Measurements from ENCODE around the gene ATG9B. TPM values are rescaled to one million over a fixed set of nuclear protein-coding genes. Genes with fewer than 3 reads are reported as not detected.

ATG9B gene
- total and polyA plus RNA-seq, 2 of the 13 experiments (the other 11 are each of a cell fraction or from before 2014, with no cell fraction given), result 0.24 TPM; not detected in 1

DNA sequence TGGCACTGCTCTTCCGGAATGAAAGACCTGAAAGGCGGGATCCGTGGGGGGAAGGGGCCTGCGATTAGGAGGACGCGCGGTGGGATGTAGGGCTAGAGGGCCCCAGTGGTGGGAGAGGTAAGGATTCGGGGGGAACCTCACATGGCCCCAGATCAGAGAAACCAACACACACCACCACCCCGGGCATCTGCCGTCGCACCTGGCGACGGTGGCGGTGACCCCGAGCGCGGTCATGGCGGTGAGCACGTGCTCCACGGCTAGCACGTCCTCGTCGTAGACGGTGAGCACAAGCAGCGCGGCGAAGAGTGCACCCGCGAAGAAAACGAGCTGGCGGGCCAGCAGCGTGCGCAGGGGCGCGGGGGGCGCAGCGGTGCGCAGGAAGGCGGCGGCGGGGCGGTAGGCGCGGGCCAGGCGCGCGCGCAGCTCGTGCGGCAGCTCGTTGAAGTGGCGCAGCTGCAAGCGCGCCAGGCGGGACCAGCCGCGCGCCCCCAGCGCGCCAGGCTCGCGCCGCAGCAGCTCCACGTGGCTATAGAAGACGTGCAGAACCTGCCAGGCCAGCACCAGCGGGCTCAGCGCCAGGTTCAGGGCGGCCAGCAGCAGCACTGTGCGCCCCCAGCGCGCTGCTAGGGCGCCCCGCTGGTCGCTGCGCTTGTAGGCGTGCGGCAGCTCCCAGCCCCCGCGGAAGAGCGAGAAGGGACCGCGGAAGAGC lies 5.7 kb downstream of the ATG9B start (continued):
- TF ChIP-seq, protein P1, sequence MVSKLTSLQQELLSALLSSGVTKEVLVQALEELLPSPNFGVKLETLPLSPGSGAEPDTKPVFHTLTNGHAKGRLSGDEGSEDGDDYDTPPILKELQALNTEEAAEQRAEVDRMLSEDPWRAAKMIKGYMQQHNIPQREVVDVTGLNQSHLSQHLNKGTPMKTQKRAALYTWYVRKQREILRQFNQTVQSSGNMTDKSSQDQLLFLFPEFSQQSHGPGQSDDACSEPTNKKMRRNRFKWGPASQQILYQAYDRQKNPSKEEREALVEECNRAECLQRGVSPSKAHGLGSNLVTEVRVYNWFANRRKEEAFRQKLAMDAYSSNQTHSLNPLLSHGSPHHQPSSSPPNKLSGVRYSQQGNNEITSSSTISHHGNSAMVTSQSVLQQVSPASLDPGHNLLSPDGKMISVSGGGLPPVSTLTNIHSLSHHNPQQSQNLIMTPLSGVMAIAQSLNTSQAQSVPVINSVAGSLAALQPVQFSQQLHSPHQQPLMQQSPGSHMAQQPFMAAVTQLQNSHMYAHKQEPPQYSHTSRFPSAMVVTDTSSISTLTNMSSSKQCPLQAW (CRISPR knock-in tag; IDR thresholded peaks at IDR 0.05), result 0 out of 2 replicates have a peak, but pooled peaks have one; percentile 12
- TF ChIP-seq, protein P2, sequence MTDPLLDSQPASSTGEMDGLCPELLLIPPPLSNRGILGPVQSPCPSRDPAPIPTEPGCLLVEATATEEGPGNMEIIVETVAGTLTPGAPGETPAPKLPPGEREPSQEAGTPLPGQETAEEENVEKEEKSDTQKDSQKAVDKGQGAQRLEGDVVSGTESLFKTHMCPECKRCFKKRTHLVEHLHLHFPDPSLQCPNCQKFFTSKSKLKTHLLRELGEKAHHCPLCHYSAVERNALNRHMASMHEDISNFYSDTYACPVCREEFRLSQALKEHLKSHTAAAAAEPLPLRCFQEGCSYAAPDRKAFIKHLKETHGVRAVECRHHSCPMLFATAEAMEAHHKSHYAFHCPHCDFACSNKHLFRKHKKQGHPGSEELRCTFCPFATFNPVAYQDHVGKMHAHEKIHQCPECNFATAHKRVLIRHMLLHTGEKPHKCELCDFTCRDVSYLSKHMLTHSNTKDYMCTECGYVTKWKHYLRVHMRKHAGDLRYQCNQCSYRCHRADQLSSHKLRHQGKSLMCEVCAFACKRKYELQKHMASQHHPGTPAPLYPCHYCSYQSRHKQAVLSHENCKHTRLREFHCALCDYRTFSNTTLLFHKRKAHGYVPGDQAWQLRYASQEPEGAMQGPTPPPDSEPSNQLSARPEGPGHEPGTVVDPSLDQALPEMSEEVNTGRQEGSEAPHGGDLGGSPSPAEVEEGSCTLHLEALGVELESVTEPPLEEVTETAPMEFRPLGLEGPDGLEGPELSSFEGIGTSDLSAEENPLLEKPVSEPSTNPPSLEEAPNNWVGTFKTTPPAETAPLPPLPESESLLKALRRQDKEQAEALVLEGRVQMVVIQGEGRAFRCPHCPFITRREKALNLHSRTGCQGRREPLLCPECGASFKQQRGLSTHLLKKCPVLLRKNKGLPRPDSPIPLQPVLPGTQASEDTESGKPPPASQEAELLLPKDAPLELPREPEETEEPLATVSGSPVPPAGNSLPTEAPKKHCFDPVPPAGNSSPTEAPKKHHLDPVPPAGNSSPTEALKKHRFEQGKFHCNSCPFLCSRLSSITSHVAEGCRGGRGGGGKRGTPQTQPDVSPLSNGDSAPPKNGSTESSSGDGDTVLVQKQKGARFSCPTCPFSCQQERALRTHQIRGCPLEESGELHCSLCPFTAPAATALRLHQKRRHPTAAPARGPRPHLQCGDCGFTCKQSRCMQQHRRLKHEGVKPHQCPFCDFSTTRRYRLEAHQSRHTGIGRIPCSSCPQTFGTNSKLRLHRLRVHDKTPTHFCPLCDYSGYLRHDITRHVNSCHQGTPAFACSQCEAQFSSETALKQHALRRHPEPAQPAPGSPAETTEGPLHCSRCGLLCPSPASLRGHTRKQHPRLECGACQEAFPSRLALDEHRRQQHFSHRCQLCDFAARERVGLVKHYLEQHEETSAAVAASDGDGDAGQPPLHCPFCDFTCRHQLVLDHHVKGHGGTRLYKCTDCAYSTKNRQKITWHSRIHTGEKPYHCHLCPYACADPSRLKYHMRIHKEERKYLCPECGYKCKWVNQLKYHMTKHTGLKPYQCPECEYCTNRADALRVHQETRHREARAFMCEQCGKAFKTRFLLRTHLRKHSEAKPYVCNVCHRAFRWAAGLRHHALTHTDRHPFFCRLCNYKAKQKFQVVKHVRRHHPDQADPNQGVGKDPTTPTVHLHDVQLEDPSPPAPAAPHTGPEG (CRISPR knock-in tag; IDR thresholded peaks at IDR 0.05), result no peak
- TF ChIP-seq HIVEP1 (CRISPR knock-in tag; IDR thresholded peaks at IDR 0.05), result 0 out of 2 replicates have a peak, but pooled peaks have one; percentile 9
- TF ChIP-seq, protein P3, sequence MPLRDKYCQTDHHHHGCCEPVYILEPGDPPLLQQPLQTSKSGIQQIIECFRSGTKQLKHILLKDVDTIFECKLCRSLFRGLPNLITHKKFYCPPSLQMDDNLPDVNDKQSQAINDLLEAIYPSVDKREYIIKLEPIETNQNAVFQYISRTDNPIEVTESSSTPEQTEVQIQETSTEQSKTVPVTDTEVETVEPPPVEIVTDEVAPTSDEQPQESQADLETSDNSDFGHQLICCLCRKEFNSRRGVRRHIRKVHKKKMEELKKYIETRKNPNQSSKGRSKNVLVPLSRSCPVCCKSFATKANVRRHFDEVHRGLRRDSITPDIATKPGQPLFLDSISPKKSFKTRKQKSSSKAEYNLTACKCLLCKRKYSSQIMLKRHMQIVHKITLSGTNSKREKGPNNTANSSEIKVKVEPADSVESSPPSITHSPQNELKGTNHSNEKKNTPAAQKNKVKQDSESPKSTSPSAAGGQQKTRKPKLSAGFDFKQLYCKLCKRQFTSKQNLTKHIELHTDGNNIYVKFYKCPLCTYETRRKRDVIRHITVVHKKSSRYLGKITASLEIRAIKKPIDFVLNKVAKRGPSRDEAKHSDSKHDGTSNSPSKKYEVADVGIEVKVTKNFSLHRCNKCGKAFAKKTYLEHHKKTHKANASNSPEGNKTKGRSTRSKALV (CRISPR knock-in tag; IDR thresholded peaks at IDR 0.05), result peak; percentile 76; the same call in 1 of the 2 replicates
- 0 out of 2 replicates have a peak, but pooled peaks have one; percentile 10 for TF ChIP-seq KDM5B (CRISPR knock-in tag; IDR thresholded peaks at IDR 0.05; ENCODE audit: borderline replicate concordance)
- TF ChIP-seq ZNF235 (CRISPR knock-in tag; IDR thresholded peaks at IDR 0.05; ENCODE audit: borderline replicate concordance), result 0 out of 2 replicates have a peak, but pooled peaks have one; percentile 3
- TF ChIP-seq, protein P4, sequence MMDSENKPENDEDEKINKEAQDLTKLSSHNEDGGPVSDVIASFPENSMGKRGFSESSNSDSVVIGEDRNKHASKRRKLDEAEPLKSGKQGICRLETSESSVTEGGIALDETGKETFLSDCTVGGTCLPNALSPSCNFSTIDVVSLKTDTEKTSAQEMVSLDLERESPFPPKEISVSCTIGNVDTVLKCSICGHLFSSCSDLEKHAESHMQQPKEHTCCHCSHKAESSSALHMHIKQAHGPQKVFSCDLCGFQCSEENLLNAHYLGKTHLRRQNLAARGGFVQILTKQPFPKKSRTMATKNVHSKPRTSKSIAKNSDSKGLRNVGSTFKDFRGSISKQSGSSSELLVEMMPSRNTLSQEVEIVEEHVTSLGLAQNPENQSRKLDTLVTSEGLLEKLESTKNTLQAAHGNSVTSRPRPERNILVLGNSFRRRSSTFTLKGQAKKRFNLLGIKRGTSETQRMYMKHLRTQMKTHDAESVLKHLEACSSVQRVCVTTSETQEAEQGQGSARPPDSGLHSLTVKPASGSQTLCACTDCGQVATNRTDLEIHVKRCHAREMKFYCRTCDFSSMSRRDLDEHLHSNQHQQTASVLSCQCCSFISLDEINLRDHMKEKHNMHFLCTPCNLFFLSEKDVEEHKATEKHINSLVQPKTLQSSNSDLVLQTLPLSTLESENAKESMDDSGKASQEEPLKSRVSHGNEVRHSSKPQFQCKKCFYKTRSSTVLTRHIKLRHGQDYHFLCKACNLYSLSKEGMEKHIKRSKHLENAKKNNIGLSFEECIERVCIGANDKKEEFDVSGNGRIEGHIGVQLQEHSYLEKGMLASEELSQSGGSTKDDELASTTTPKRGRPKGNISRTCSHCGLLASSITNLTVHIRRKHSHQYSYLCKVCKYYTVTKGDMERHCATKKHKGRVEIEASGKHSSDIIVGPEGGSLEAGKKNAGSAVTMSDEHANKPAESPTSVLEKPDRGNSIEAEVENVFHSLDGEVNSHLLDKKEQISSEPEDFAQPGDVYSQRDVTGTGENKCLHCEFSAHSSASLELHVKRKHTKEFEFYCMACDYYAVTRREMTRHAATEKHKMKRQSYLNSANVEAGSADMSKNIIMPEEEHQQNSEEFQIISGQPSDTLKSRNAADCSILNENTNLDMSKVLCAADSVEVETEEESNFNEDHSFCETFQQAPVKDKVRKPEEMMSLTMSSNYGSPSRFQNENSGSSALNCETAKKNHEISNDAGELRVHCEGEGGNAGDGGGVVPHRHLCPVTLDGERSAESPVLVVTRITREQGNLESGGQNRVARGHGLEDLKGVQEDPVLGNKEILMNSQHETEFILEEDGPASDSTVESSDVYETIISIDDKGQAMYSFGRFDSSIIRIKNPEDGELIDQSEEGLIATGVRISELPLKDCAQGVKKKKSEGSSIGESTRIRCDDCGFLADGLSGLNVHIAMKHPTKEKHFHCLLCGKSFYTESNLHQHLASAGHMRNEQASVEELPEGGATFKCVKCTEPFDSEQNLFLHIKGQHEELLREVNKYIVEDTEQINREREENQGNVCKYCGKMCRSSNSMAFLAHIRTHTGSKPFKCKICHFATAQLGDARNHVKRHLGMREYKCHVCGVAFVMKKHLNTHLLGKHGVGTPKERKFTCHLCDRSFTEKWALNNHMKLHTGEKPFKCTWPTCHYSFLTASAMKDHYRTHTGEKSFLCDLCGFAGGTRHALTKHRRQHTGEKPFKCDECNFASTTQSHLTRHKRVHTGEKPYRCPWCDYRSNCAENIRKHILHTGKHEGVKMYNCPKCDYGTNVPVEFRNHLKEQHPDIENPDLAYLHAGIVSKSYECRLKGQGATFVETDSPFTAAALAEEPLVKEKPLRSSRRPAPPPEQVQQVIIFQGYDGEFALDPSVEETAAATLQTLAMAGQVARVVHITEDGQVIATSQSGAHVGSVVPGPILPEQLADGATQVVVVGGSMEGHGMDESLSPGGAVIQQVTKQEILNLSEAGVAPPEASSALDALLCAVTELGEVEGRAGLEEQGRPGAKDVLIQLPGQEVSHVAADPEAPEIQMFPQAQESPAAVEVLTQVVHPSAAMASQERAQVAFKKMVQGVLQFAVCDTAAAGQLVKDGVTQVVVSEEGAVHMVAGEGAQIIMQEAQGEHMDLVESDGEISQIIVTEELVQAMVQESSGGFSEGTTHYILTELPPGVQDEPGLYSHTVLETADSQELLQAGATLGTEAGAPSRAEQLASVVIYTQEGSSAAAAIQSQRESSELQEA (CRISPR knock-in tag; IDR thresholded peaks at IDR 0.05; ENCODE audit: not compliant biosample characterization), result no peak
